ENCODE measurements around the gene PSEN2.

Gene PSEN2

GRCh38 chr1:226891346-226891745 lies 20.9 kb downstream of the PSEN2 start:
- H3K4me3 ChIP-seq (replicated peaks; ENCODE audit: insufficient read depth, low read length), result no peak overlapping the region
- TF ChIP-seq REST (IDR thresholded peaks at IDR 0.05; ENCODE audit: insufficient replicate concordance, low read depth), result no peak
- no peak for TF ChIP-seq GABPA (IDR thresholded peaks at IDR 0.05; ENCODE audit: low read depth)
- TF ChIP-seq SPI1 (IDR thresholded peaks at IDR 0.05; ENCODE audit: borderline replicate concordance, low read depth), result no peak
- no peak for TF ChIP-seq CTCF (IDR thresholded peaks at IDR 0.05; ENCODE audit: insufficient read depth, low read length)
- TF ChIP-seq POLR2AphosphoS5 (IDR thresholded peaks at IDR 0.05; ENCODE audit: low read depth), result no peak
- H3K27ac ChIP-seq (replicated peaks), result no peak overlapping the region
- DNase-seq (ENCODE audit: low read depth in 1 of 2, low spot score in 1 of 2), result no peak
- no peaks in the 10 kb centered on the region for H3K27me3 ChIP-seq (ENCODE audit: insufficient read depth, poor library complexity, severe bottlenecking)

GRCh38 chr1:226891846-226892523 lies 21.6 kb downstream of the PSEN2 start:
- no peak overlapping the region for H3K4me3 ChIP-seq (replicated peaks; ENCODE audit: insufficient read depth, low read length)
- H3K27me3 ChIP-seq (ENCODE audit: insufficient read depth, poor library complexity, severe bottlenecking), result no peaks in the 10 kb centered on the region
- TF ChIP-seq REST (IDR thresholded peaks at IDR 0.05; ENCODE audit: insufficient replicate concordance, low read depth), result no peak
- TF ChIP-seq CTCF (IDR thresholded peaks at IDR 0.05; ENCODE audit: insufficient read depth, low read length), result no peak
- TF ChIP-seq POLR2AphosphoS5 (IDR thresholded peaks at IDR 0.05; ENCODE audit: low read depth), result no peak
- TF ChIP-seq SPI1 (IDR thresholded peaks at IDR 0.05; ENCODE audit: borderline replicate concordance, low read depth), result no peak
- TF ChIP-seq GABPA (IDR thresholded peaks at IDR 0.05; ENCODE audit: low read depth), result no peak
- no peak for DNase-seq (ENCODE audit: low read depth in 1 of 2, low spot score in 1 of 2)
- no peak overlapping the region for H3K27ac ChIP-seq (replicated peaks)

- H3K27me3 ChIP-seq (ENCODE audit: insufficient read depth, poor library complexity, severe bottlenecking), result no peaks in the 10 kb centered on the region
- no peak for DNase-seq (ENCODE audit: low read depth in 1 of 2, low spot score in 1 of 2)
- no peak overlapping the region for H3K27ac ChIP-seq (replicated peaks)
- TF ChIP-seq SPI1 (IDR thresholded peaks at IDR 0.05; ENCODE audit: borderline replicate concordance, low read depth) (no peak), GABPA (IDR thresholded peaks at IDR 0.05; ENCODE audit: low read depth) (no peak), CTCF (IDR thresholded peaks at IDR 0.05; ENCODE audit: insufficient read depth, low read length) (no peak), POLR2AphosphoS5 (IDR thresholded peaks at IDR 0.05; ENCODE audit: low read depth) (no peak), REST (IDR thresholded peaks at IDR 0.05; ENCODE audit: insufficient replicate concordance, low read depth) (no peak)
- H3K4me3 ChIP-seq (replicated peaks; ENCODE audit: insufficient read depth, low read length), result no peak overlapping the region
These were observed 22.1 kb downstream of the PSEN2 start for GRCh38 chr1:226892524-226892875.
